ENCODE data around the gene IFI27.

IFI27 gene

DNA sequence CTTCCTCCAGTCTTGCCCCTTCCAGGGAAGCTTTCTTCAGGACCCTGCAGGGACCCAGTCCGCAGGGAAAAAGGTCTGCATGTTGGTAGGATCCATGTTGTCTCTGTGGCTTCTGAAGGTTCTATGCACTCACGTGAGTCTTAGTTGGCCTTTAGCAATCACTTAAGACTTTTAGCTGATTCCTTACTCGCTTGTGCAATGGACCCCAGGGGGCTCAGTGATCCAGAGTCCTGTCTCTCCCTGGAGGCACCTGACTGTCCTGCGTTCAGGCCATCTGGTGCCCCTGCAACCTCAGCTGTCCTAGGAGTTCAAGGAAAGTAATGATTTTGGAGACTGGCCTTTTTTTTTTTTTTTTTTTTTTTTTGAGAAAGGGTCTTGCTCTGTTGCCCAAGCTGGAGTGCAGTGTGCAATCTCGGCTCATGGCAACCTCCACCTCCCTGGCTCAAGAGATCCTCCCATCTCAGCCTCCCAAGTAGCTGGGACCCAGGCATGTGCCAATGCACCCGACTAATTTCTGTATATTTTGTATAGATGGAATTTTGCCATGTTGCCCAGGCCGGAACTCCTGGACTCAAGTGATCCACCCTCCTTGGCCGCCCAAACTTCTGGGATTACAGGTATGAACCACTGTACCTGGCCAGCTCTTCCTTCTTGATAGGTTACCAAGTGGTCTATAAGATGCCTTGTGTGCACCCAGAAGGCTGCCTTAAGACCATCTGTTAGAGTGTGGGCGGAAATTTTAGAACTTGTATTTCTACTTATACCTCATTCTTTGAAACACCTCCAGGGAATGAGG, 14.2 kb downstream of the IFI27 start:
- no peak for DNase-seq (ENCODE audit: low read depth in 3 of 3, low spot score in 1 of 3)

DNA sequence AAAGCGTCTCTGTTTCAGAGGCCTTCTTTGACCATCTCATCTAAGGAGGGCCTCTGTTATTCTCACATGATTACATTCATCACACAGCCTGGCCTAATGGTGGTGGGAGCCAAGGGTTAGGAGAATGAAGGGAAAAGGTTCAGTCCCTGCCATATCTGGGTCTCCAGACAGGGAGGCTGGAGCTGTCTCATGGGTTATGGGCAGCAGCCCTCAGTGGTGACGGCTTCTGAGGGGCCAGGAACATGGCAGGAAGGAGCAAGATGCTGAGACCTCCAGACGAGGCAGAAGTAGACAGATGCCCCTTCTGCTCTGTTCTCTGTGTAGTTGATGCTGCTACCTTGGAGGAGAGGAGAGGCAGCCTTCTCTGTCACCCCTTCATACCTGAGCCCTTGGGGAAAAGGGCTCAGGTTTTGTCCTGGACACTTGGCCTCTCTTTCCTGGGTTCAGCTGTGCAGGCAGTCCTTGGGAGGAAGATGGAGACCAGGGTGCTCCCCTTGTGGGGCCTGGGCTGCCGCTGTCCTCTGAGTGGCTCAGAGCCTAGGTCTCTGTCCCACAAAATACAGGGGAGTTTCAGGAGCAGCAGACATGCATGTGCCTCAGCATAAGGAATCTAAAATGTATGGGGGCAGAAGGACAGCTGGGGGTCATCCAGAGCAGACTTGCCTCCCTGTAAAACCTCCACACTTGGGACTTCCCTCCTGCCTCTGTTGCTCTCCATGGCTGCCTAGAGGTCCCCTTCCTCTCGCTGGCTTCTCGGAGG, 15.3 kb downstream of the IFI27 start:
- no peak for DNase-seq (ENCODE audit: low read depth in 3 of 3, low spot score in 1 of 3)

DNA sequence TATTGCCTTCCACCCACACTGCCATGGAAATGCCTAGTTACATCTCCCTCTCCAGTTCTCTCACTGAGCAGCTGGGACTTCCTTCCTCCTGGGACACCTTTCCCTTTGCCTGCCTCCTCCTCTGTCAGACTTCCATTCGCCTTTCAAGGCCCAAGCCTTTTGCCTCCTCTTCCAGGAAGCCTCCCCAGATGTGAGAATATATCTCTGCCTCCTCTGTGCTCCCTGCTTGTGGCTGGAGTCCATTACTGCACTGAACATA, 15.8 kb downstream of the IFI27 start:
- DNase-seq (ENCODE audit: low read depth in 3 of 3, low spot score in 1 of 3), result no peak

DNA sequence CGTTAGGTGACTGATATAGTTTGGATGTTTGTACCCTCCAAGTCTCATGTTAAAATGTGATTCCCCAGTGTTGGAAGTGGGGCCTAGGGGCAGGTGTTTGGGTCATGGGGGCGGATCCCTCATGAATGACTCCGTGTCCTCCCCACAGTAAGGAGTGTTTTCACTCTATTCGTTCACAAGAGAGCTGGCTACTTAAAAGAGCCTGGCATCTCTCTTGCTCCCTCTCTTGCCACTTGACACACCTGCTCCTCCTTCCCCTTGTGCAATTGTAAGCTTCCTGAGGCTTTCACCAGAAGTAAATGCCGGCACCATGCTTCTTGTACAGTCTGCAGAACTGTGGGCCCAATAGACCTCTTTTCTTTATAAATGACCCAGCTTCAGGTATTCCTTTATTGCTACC, 16.3 kb downstream of the IFI27 start:
- no peak for DNase-seq (ENCODE audit: low read depth in 3 of 3, low spot score in 1 of 3)

DNA sequence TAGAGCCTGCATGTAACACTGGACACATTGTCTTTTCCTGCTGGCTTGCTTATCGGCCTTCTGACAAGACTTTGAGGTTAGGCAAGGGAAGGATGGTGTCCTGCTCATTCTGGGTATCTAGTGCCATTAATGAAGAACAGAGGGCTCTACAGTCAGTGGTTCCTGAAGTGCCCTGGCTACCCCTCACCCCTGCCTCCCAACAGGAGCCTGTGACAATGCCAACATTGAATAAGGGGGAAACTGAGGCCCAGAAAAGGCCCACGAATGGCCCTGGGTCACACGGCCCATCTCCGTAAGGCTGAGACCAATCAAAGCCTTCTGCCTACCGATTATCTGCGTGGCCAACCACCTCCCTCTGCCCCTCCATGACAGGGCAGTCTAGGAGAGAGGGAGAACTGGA, 16.8 kb downstream of the IFI27 start:
- DNase-seq (ENCODE audit: low read depth in 3 of 3, low spot score in 1 of 3), result no peak

DNA sequence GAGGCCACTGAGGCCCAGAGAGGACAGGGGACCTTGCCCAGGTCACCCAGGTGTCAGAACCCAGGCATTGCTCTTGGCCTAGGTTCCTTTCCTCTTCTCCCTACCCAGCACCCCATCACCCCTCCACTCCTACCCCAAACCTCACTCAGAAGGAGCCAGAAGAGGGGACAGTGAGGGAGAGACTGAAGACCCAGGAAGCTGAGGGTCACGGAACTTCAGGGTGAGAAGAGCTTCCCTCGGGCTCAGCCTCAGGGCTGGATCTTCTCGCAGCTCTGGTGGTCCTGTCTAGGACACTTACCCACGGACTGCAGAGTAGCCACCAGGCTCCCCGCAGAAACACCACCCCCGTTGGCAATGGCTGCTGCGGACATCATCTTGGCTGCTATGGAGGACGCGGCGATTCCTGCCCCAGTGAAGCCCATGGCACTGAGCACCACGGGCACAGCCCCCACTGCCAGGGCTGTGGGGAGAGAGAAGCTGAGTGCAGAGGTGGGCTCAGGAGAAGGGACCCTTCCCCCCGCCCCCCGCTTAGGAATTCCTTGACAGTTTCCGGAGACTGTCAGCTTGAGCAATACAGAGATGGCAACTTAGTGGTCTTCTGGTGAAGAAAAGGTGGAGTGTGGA, 17.8 kb downstream of the IFI27 start:
- DNase-seq (ENCODE audit: low read depth in 3 of 3, low spot score in 1 of 3), result no peak

DNA sequence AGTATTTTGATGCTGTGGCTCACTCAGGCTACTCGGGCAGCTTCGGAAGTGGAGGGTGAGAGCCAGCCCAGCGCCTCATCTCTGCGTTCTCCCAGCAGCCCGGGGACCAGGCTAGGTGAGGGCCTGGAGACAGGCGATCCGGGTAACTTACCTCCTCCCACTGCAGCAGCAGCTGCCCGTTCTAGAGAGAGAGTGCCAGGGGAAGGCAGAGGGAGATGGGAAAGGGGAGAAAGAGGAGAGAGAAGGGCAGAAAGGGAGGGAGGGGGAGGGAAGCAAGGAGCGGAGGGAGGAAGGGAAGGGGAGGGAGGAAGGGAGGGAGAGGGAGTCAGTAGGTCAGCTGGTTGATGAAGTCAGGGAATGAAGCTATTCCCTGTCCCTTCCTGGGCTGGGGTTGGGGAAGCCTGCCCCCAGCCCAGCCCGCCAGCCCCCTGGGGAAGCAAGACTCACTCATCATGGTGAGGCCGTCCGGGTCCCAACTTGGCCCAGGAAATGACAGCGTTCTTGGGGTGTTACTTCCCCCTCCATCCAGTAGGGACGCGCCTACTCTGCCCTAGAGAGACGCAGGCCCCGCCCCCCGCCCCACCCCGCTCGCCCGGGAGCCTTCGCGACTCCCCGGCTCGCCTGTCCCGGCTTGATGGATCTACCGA, 18.7 kb downstream of the IFI27 start, which contains the start of gene IFI27L2:
Gene IFI27L2, minus strand, starts transcription at position 494 of the 647 bp plus-strand sequence. Its CDS starts 40 bp downstream, at position 454.
- DNase-seq (ENCODE audit: low read depth in 3 of 3, low spot score in 1 of 3), result peak in 2 of 3 donors; percentile 20 to 47

DNA sequence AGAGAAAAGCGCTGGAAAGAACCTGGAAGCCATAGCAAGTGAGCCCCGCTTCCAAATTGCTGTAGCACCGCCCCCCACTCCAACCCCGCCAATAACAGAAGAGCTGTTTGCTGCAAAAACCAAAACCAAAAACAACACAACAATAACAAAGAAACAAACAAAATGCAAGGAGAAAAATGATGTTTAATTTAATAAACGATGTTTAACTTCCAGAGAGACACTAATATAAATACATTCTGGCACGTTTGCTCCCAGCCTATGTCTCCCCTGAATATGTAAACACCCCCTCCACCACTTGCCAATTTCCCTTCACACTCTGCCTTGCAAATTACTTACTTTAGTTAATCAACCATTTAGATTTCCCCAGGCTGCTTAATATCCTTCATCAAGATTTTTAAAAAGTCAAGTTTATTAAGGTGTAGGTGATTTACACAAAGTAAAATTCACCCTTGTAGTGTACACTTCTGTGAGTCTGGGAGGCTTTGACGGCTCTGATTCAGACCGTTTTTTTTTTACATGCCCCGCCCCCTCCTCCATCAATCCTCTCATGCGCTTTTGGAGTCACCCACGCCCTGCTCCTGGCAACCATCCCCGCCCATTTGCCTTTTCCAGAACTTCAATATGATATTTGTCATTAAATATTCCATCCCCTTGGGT, 19.4 kb downstream of the IFI27 start:
- no peak for DNase-seq (ENCODE audit: low read depth in 3 of 3, low spot score in 1 of 3)

DNA sequence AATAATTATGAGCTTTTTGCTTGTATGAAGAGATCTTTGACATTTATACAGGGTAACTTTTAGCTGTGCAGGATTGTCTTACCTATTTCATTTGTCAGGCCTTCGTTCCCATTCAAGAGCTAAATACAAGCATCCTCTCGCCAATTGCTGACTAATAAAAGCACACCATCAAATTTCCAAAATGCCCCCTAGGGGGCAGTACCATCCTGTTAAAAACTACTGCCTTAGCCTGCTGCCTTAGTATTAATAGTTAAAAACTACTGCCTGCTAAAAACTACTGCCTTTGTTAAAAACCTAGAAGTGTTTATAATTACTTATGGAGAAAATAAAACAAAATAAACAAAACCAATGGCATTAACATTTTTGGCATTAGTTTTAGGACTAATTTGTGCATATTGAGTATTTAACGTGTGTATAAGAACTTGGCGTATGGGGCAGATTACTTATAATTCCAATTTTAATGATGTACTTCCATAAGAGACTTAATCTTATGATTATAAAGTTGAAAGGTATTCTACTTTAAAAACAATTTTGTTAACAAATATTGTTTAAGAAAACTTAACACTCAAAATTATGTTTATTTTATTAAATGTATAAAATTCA, 21.9 kb downstream of the IFI27 start:
- DNase-seq (ENCODE audit: low read depth in 3 of 3, low spot score in 1 of 3), result peak; percentile 7 to 26 (median 22)

DNA sequence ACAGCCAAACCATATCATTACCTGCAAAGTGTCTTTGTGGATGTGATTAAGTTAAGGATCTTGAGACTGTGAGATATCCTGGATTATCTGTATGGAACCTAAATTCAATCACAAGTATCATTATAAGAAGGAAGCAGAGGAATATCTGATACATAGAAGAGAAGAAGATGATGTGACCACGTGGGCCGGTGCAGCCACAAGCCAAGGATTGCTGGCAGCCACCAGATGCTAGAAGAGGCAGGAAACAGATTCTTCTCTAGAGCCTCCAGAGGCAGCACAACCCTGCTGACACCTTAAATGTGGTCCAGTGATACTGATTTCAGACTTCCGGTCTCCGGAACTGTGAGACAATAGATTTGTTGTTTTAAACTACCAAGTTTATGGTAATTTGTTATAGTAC, 24.9 kb downstream of the IFI27 start:
- DNase-seq (ENCODE audit: low read depth in 3 of 3, low spot score in 1 of 3), result no peak

DNA sequence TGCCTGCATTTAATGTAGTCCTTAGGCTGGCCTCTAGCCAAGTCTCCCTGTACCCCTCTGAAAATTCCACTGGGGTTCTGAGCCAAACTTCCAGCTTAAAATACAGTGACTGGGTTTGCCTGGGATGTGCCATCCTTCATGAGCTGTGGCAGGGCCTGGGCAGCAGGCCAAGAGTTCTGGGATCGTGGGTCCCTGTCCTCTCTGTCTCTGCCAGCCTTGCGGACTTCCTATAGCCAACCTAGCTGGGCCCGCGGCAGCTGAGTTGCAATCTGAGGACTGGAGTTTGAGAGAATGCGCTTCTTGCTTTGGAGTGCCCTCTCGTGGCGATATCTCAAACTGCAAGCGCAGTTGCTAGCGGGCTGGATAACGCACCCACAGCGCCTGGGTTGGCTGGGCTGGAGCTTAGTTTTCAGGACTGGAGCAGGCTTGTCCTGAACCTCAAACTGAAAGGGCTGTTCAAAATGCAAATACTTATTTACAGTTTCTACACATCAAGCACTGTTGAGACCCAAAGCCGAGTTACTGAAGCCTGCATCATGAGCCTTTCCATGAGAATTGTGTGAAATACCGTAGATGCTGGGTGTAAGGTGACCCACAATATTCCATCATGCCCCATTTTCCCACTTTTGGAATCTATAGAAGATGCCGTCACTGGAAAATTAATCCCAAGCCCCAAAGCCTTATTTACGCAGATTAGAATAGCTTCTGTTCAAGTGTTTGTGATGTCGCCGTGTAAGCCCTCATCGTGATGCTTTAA, 26.2 kb downstream of the IFI27 start:
- DNase-seq (ENCODE audit: low read depth in 3 of 3, low spot score in 1 of 3), result peak; percentile 55 to 84 (median 66)

DNA sequence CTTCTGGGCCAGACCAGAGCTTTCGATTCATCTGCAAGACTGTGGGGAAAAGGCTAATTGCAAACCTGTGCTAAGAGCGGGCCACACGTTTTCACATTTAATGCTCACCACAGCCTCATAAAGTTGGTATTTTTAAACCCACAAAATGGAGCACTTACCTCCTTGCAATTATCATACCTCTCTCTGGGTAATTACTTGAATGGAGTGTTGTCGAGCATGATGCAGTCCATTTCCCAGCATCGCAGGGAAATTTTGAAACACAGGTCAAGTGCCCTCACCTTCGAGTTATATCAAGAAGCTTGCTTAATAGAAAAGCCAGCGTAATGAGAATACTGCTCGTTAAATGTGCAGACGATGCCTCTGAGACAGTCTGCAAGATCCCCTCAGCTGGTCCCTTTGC, 27.7 kb downstream of the IFI27 start:
- no peak for DNase-seq (ENCODE audit: low read depth in 3 of 3, low spot score in 1 of 3)

DNA sequence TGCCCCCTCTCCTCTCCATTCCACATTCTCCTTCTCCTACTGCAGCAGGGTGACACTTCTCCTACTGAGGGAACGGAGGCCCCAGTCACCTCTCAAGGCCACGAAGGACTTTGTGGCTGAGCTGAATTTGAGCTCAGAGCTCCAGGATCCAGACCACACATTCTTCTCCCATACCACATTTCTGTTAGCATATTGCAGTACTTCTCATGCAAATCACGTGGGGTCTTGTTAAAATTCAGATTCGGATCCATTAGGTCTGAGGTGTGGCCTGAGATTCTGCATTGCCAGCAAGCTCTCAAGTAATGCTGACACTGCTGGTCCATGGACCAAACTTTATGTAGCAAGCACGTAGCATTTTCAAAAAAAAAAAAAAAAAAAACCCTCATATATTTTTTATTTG, 28.5 kb downstream of the IFI27 start:
- no peak for DNase-seq (ENCODE audit: low read depth in 3 of 3, low spot score in 1 of 3)

DNA sequence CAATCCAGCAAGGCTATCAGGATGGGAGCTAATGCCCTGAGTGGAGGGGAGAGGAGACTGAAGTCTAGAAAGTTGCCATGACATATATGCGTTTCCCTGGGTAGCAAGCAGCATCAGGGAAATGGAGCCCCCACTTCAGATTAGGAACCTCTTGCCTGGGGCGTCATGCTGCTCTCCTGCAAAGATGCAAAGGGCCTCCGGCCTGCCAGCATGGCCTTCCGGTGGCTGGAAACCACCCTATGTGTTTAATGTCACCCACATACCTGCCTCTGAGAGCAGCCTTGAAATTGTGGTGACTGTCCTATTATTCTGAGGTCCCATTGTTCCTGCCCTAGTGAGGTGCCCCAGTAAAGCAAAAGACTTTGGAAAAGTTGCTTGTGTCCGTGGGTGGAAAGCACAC, 28.9 kb downstream of the IFI27 start:
- no peak for DNase-seq (ENCODE audit: low read depth in 3 of 3, low spot score in 1 of 3)

DNA sequence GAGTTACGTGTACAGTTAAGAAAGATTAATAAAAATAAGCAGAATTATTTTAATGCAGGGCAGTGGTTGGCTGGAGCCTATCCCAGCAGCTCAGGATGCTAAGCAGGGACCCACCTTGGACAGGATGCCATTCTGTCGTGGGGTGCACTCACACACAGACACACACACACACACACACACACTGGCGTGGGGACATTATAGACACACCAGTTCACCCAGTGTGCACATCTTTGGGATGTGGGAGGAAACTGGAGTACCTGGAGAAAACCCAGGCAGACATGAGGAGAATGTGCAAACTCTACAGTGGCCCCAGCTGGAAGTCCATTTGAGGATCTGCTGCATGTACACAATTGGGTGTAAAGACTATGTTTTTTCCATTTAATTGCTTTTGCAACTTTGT, 31.7 kb downstream of the IFI27 start:
- no peak for DNase-seq (ENCODE audit: low read depth in 3 of 3, low spot score in 1 of 3)

DNA sequence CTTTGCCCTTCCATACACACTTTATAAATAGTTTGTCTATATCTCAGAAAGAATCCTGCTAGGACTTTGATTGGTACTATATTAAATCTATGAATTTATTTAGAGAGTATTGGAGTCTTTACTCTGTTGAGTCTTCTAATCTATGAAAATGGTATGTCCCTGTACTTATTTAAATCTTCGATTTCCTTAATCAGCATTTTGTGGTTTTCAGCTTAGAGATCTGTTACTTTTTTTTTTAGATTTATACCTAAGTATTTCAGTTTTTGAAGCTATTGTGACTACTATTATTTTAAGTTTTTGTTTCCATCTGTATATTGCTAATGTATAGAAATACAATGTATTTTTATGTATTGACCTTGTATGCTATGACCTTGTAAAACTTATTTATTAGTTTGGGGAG, 32.3 kb downstream of the IFI27 start:
- DNase-seq (ENCODE audit: low read depth in 3 of 3, low spot score in 1 of 3), result no peak

DNA sequence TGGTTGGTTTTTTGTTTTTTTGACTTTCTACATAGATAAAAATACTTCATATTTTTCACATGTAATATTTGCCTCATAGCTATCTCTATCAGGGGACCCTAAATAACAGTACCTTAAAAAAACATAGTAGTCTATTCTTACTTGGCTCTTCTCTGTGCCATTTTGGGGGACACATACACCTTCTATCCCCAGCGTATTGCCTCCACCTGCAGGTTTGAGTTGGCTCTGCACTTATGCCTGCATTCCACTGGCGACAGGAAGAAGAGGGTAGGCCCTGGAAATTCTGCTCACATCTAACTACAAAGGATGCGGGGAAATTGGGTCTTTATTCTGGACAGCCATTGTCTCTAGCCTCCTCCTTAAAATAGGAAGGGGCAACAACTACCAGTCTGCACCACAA, 32.7 kb downstream of the IFI27 start:
- DNase-seq (ENCODE audit: low read depth in 3 of 3, low spot score in 1 of 3), result no peak

DNA sequence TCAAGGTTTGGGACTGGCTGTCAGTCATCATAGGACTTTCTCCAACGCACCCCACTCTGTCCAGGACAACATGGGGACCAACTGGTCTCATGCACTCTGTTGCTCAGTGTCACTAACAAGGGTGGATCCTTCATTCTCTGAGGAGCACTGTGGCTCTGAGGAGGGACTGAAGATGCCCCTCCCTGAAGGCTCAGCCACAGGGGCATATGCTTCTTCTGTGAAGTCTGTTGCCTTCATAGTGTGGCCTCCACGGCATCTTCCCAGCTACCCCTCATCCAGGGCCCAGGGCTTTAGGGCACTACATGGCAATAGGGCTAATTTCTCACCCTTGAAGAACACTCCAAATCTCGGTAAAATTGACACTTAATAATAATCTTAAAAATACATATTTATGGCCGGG, 33.2 kb downstream of the IFI27 start:
- no peak for DNase-seq (ENCODE audit: low read depth in 3 of 3, low spot score in 1 of 3)

DNA sequence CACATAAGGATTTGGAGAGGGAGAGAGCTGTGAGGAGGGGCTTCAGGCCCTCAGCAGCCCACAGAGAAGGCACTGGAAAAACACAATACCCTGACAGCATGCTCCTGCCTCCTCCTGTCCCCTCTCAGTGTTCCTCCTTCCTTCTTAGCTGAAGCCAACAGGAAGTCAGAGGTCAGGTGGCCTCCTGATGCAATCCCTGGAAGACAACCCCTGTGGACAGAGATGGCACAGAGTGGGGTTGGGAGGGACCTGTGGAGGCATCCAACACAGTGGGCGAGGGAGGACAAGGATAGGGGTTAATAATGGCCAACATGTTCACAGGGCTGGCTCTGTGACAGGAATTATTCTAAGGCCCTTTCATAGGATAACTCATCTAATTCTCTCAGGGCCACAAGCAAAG, 34.2 kb downstream of the IFI27 start:
- no peak for DNase-seq (ENCODE audit: low read depth in 3 of 3, low spot score in 1 of 3)

DNA sequence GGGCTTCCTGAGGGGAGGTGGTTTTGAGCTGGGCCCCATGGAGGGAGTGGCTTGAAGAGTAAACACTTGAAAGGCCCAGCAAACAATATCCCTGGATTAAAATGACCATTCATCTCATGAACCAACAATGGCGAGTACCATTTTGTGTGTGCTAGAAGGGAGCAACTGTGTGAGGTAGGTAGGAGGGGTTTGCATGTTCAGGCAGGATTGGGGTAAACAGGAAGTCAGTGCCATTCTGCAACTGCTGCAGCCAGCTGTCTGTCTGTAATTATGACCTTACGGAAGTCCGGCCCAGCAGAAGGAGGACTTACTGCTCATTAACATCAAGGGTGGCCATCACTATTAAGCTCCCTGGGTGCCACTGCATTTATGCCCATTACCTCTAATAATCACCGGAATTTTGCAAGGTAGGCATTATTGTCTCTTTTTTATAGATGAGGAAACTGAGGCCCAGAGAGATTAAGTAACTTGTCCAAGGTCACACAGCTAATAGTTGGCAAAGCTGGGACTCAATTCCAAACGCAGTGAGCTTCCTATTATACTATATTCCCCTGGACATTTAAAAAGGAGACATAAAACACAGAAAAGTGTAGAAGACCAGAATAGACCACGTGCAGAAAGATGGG, 35.5 kb downstream of the IFI27 start:
- DNase-seq (ENCODE audit: low read depth in 3 of 3, low spot score in 1 of 3), result no peak

Data from stimulated activated CD4-positive, alpha-beta T cell treated with anti-CD3 and anti-CD28 coated beads, TNF-alpha, amount 100 ng/mL, for 1 hour (primary cell).